Small intestine (tissue), 7 donors: ENCODE results near the gene MIS18A. TPM values are rescaled to one million over a fixed set of nuclear protein-coding genes. Genes with fewer than 3 reads are reported as not detected.

Experiments used
- DNase-seq, 2 donors: peaks; one replicate each; pipeline versions ENCODE4 v3.0.0 to v3.0.0-alpha.2; 2013
- FAIRE-seq: peaks from 2 replicates; lab custom pipeline; 2012; peaks lifted over from hg19 to GRCh38; lab: Jason Lieb, UNC
- H3K27ac ChIP-seq, 3 donors: one replicate each; pipeline ENCODE4 v1.5.1; 2013; ENCODE audit warnings: low read length in 2 of 3, mild to moderate bottlenecking in 2 of 3, control low read depth in 1 of 3, inconsistent platforms in 1 of 3, low read depth in 1 of 3, moderate library complexity in 1 of 3
- H3K27me3 ChIP-seq, 3 donors: one replicate each; pipeline ENCODE4 v1.6.1; 2013; ENCODE audit warnings: low read length in 3 of 3, inconsistent platforms in 1 of 3; ENCODE audit not compliant: control insufficient read depth in 3 of 3, insufficient read depth in 3 of 3
- H3K36me3 ChIP-seq, 3 donors: one replicate each; pipeline ENCODE4 v1.6.1; 2013; ENCODE audit warnings: low read length in 3 of 3, inconsistent platforms in 1 of 3, low read depth in 1 of 3, mild to moderate bottlenecking in 1 of 3, moderate library complexity in 1 of 3; ENCODE audit not compliant: control insufficient read depth in 3 of 3, insufficient read depth in 2 of 3
- H3K4me1 ChIP-seq, 3 donors: one replicate each; pipeline ENCODE4 v1.6.1; 2013; ENCODE audit warnings: low read length in 2 of 3, inconsistent platforms in 1 of 3, low read depth in 1 of 3, mild to moderate bottlenecking in 1 of 3, moderate library complexity in 1 of 3; ENCODE audit not compliant: control insufficient read depth in 3 of 3, insufficient read depth in 2 of 3
- H3K4me3 ChIP-seq, 3 donors: one replicate each; pipeline ENCODE4 v1.5.1; 2013; ENCODE audit warnings: low read length in 3 of 3, control low read depth in 1 of 3, inconsistent platforms in 1 of 3, low read depth in 1 of 3, mild to moderate bottlenecking in 1 of 3, moderate library complexity in 1 of 3
- H3K9me3 ChIP-seq, 2 donors: one replicate each; pipeline ENCODE4 v1.6.1; 2013; ENCODE audit warnings: low read depth in 1 of 2, low read length in 1 of 2; ENCODE audit not compliant: control insufficient read depth in 2 of 2, insufficient read depth in 1 of 2
- WGBS, 3 donors: extraction: QIAGEN DNeasy Blood & Tissue Kit; methylation state at CpG; one replicate each; pipeline ENCODE4 v1.1.7; 2013; 5-methylcytosine and 5-hydroxymethylcytosine counted together
- polyA plus RNA-seq, 4 donors: library from polyadenylated mRNA; stranded (reverse) in 3 of 4; unstranded in 1 of 4; fragments of 200-250 nt in 3 of 4; fragments of 120-200 nt in 1 of 4; gene quantifications; one replicate each; pipeline versions ENCODE4 v1.2.1 to v1.2.3, GENCODE V29; 2013
- donor health status: healthy with polysubstance abuse.
- donor health status: control.
- donor health status: control.
- donor health status: Bipolar disorder and iron deficiency.
- donor health status: healthy.

The MIS18A gene
- polyA plus RNA-seq, 4 donors: 3.4 to 18.1 (median 9.6) TPM

DNA sequence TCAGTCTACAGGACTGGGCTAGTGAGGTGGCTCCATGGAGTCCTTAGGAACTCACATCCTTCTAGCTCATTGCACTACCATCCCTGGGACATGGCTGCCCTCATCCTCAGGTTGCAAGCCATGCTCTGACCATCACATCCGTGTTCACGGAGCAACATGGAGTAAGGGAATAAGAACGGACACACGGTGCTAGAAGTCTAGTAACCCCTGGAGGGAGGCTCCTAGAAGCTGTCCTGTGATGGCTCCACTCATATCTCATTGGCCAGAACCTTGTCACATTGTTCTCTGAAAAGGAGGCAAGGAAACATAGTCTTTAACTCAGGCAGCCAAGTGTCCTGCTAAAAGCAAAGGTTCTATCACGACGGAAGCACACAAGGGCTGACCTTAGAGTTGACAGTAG, 23.7 kb upstream of the MIS18A start:
- DNase-seq (no peak), FAIRE-seq (no peak)
- Histone ChIP-seq H3K27ac (no peak overlapping the region), H3K36me3 (peaks cover 0 to 11% (median 0%) of the 10 kb centered on the region in 3 donors), H3K9me3 (no peaks in the 10 kb centered on the region), H3K4me3 (no peak overlapping the region), H3K4me1 (no peaks in the 10 kb centered on the region), H3K27me3 (no peaks in the 10 kb centered on the region)
- 89 to 95% (median 95%) methylated on average over 6 of the region's 6 CpGs for WGBS, 3 donors

DNA sequence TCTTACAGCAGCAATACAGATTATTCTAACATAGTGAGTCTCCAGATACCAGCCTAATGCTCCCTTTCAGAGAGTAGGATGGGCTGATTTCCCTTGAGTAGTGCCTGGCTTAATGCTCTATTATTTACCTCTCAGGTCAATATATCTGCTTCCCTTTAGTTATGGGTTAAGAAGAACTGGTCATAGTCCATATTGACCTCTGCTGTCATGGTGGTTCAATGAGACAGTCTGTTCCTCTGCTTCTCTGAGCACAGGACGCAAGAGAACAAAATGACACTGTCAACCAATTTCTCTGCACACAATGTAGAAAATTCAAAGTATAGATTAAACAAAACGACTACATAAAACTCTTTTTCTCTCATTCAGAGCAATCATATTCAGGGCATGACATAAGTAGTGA, 22.7 kb upstream of the MIS18A start:
- peaks cover 0 to 11% (median 0%) of the 10 kb centered on the region in 3 donors for H3K36me3 ChIP-seq
- no peak for DNase-seq
- no peak overlapping the region for H3K27ac ChIP-seq
- no peaks in the 10 kb centered on the region for H3K27me3 ChIP-seq
- 77 to 86% (median 85%) methylated on average over 2 of the region's 2 CpGs for WGBS, 3 donors
- no peaks in the 10 kb centered on the region for H3K9me3 ChIP-seq
- H3K4me3 ChIP-seq: no peak overlapping the region
- no peaks in the 10 kb centered on the region for H3K4me1 ChIP-seq
- FAIRE-seq: no peak

DNA sequence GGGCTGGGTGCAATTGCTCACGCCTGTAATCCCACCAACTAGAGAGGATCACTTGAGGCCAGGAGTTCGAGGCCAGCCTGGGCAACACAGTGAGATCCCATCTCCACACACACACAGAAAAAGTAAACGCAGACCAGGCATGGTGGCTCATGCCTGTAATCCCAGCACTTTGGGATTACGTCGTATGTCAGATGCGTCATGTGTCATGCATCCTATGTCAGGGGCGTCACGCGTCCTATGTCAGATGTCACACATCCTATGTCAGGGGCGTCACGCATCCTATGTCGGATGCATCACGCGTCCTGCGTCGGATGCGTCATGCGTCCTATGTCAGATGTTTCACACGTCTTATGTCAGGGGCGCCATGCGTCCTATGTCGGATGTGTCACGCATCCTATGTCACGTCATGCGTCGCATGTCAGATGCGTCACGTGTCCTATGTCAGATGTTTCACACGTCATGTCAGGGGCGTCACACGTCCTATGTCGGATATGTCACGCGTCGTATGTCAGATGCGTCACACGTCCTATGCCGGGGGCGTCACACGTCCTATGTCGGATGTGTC, 21.4 kb upstream of the MIS18A start:
- no peak for FAIRE-seq
- no peak overlapping the region for H3K27ac ChIP-seq
- H3K27me3 ChIP-seq: no peaks in the 10 kb centered on the region
- peaks cover 0 to 8% (median 0%) of the 10 kb centered on the region in 3 donors for H3K36me3 ChIP-seq
- WGBS, 3 donors: 92 to 95% (median 92%) methylated on average over 41 of the region's 41 CpGs
- H3K4me1 ChIP-seq: no peaks in the 10 kb centered on the region
- no peak overlapping the region for H3K4me3 ChIP-seq
- H3K9me3 ChIP-seq: no peaks in the 10 kb centered on the region
- no peak for DNase-seq

DNA sequence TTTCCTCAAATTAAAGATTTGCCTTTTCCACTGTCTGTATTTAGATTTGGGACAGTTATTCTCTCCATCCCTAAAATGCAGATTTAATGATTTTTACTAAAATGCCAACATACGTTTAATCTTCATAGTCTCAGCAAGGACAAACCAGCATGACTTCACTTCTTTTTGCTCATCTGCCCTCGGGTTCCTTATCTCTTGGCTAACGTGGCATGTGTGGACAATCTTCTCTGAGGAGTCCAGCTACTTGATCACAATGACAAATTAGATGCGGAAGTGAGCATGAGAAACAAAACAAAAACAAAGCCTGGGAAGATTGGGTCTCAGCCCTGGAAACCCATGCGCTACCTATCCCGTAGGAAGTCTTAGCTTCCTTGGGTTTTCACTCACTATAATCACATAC, 20.8 kb upstream of the MIS18A start:
- H3K4me1 ChIP-seq: no peaks in the 10 kb centered on the region
- DNase-seq (no peak), FAIRE-seq (no peak)
- H3K4me3 ChIP-seq: no peak overlapping the region
- 82 to 90% (median 86%) methylated on average over 6 of the region's 6 CpGs for WGBS, 3 donors
- no peaks in the 10 kb centered on the region for H3K27me3 ChIP-seq
- H3K36me3 ChIP-seq: peaks cover 0 to 8% (median 0%) of the 10 kb centered on the region in 3 donors
- H3K27ac ChIP-seq: no peak overlapping the region
- no peaks in the 10 kb centered on the region for H3K9me3 ChIP-seq

DNA sequence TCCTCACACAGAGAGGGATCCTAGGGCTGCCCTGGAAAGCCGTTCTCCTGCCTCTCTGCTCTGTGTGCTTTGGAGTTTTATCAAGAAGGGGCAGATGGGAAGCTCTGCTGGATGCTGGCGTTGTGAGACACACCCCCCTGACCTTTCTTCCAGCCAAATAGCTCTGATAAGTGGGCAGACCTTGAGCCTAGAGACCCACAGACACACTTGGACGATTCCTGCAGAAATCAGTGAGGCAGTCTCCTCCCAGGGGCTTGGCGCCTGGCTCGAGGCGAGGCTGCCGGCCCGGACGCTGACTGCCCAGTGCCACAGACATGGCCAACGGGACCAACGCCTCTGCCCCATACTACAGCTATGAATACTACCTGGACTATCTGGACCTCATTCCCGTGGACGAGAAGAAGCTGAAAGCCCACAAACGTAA, 19.8 kb upstream of the MIS18A start, which contains the start of gene MRAP:
TSS of gene MRAP (plus strand) at position 198 of the 424 bp plus-strand sequence. CDS start at position 315, 117 bp downstream.
- FAIRE-seq (no peak), DNase-seq (no peak)
- Histone ChIP-seq H3K27me3 (no peaks in the 10 kb centered on the region), H3K4me1 (no peaks in the 10 kb centered on the region), H3K4me3 (no peak within 1 kb of the TSS), H3K9me3 (no peaks in the 10 kb centered on the region), H3K36me3 (peaks cover 0 to 8% (median 0%) of the 10 kb centered on the region in 3 donors), H3K27ac (no peak within 1 kb of the TSS)
- 83 to 87% (median 86%) methylated on average over 14 of the region's 14 CpGs for WGBS, 3 donors

DNA sequence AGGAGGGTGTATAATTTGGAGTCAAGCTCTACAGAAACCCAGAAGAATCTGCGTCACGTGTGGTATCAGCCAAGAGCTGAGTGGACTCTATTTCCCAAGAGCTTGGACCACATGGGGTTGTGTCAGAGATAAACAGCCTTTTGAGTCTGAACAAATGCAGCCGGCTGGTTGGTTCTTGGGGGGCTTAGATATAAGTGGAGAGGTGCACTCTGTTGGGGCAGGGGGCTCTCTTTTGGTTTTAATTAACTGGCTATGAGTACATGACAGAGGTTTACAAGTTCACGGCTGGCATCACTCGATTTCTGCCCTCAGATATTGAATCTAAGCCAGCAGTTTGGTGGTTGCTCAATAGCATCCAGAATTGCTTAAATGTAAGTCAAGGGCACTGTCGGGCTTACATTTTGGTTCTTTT, 19.3 kb upstream of the MIS18A start:
- Histone ChIP-seq H3K36me3 (peaks cover 0 to 8% (median 0%) of the 10 kb centered on the region in 3 donors), H3K27me3 (no peaks in the 10 kb centered on the region), H3K4me3 (no peak overlapping the region), H3K9me3 (no peaks in the 10 kb centered on the region), H3K4me1 (no peaks in the 10 kb centered on the region), H3K27ac (no peak overlapping the region)
- DNase-seq (no peak), FAIRE-seq (no peak)
- WGBS, 3 donors: 81 to 93% (median 92%) methylated on average over 6 of the region's 6 CpGs

DNA sequence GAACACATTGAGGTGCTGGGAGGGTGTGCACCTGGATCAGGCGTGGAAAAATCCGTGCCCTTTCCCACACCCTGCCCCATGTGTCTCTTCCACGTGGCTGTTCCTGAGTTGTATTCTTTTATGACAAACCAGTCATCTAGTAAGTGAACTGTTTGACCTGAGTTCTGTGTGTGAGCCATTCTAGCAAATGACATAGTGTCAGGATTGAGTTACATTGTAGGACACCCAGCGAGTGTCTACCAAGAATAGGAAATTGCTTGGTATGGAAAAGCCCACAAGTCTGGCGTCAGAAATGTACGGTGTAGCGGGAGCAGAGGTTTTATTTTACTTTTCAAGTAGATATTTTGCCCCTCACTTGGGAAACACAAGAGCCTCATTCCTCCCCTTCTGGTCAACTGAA, 18.6 kb upstream of the MIS18A start:
- WGBS, 3 donors: 85 to 91% (median 90%) methylated on average over 7 of the region's 7 CpGs
- no peak overlapping the region for H3K27ac ChIP-seq
- H3K4me3 ChIP-seq: no peak overlapping the region
- H3K27me3 ChIP-seq: no peaks in the 10 kb centered on the region
- H3K4me1 ChIP-seq: no peaks in the 10 kb centered on the region
- H3K36me3 ChIP-seq: peaks cover 0 to 8% (median 0%) of the 10 kb centered on the region in 3 donors
- no peaks in the 10 kb centered on the region for H3K9me3 ChIP-seq
- DNase-seq (no peak), FAIRE-seq (no peak)

DNA sequence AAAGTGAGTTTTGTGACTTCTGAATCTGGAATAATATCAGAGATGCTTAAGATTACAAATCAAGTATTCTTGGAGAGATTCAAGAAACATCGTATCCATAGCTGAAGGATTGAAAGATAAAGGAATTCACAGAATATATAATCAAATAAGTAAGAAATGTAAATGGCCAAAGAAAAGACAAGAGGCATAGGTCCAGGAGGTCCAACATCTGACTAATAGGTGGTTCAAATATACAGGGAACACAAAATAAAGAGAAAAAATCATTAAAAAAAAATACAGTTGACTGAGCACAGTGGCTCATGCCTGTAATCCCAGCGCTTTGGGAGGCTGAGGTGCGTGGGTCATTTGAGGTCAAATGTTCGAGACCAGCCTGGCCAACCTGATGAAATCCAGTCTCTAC, 6.6 kb upstream of the MIS18A start:
- peaks cover 0 to 5% of the 10 kb centered on the region in 2 donors for H3K9me3 ChIP-seq
- FAIRE-seq: no peak
- no peak for DNase-seq
- no peak overlapping the region for H3K4me3 ChIP-seq
- H3K27ac ChIP-seq: no peak overlapping the region
- H3K36me3 ChIP-seq: peaks cover 0 to 2% (median 0%) of the 10 kb centered on the region in 3 donors
- 93 to 96% (median 96%) methylated on average over 4 of the region's 4 CpGs for WGBS, 3 donors
- no peaks in the 10 kb centered on the region for H3K27me3 ChIP-seq
- no peaks in the 10 kb centered on the region for H3K4me1 ChIP-seq

DNA sequence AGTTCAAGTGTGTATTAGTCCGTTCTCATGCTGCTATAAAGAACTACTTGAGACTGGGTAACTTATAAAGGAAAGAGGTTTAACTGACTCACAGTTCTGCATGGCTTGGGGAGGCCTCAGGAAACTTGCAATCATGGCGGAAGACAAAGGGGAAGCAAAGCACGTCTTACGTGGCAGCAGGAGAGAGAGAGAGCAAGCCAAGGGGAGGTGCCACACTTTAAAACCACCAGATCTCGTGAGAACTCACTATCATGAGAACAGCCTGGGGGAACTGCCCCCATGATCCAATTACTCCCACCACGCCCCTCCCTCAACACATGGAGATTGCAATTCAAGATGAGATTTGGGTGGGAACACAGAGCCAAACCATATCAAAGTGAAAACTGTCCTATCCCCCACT, 4.1 kb upstream of the MIS18A start:
- no peak for FAIRE-seq
- Histone ChIP-seq H3K9me3 (peaks cover 0 to 5% of the 10 kb centered on the region in 2 donors), H3K27me3 (no peaks in the 10 kb centered on the region)

More for the DNA sequence above, 4.1 kb upstream of the MIS18A start:
- Histone ChIP-seq H3K27ac (no peak overlapping the region), H3K4me3 (no peak overlapping the region), H3K36me3 (peaks cover 0 to 2% (median 0%) of the 10 kb centered on the region in 3 donors), H3K4me1 (peaks cover 0 to 5% (median 2%) of the 10 kb centered on the region in 3 donors)
- WGBS, 3 donors: 85 to 89% (median 87%) methylated on average over 6 of the region's 6 CpGs
- no peak for DNase-seq
